ENCODE results near the gene ABHD17A. TPM values are rescaled to one million over a fixed set of nuclear protein-coding genes. Genes with fewer than 3 reads are reported as not detected.
A peak's percentile ranks its signal among the peaks of the same experiment; 100 is the strongest.

The ABHD17A gene
- total and polyA plus RNA-seq, 9 of the 15 experiments (the other 6 are each of a cell fraction or from before 2014, with no cell fraction given), result 0.04 to 135 (median 21.8) TPM; not detected in 1

GRCh38 chr19:1828279-1829238 is 56.7 kb downstream of the ABHD17A start:
- Histone ChIP-seq H3K4me3 (no peak overlapping the region), H3K4me2 (ENCODE audit: insufficient read depth, low read length) (no peak overlapping the region), H2AFZ (ENCODE audit: low read depth, low read length) (no peak overlapping the region), H3K9me3 (replicated peaks; ENCODE audit: control insufficient read depth, insufficient read depth, low read depth, low read length) (no peaks in the 10 kb centered on the region), H3K9ac (ENCODE audit: insufficient read depth in 1 of 2, low read depth in 2 of 2, low read length in 2 of 2) (peak overlapping the region in 1 of 2 experiments; percentile 46; a peak in 1 of 4 replicates), H3K27me3 (ENCODE audit: control insufficient read depth in 2 of 2, insufficient read depth in 2 of 2, low read length in 2 of 2) (no peaks in the 10 kb centered on the region), H3K36me3 (ENCODE audit: control insufficient read depth, insufficient read depth, low read length) (peaks cover 72% of the 10 kb centered on the region; the same call in 2 of the 3 replicates), H3K27ac (ENCODE audit: extremely low read depth, low read depth, low read length) (no peak overlapping the region), H3K79me2 (ENCODE audit: control insufficient read depth, insufficient read depth, low read length) (peaks cover 67% of the 10 kb centered on the region), H3K4me1 (replicated peaks in 1 of 2; ENCODE audit: control insufficient read depth in 2 of 2, insufficient read depth in 2 of 2, low read length in 2 of 2) (peaks cover 11 to 63% of the 10 kb centered on the region in 2 experiments), H4K20me1 (replicated peaks; ENCODE audit: control insufficient read depth, insufficient read depth, low read length) (no peaks in the 10 kb centered on the region), H3K9me1 (ENCODE audit: control insufficient read depth, insufficient read depth, low read length) (no peaks in the 10 kb centered on the region)
- intact Hi-C loops (cut with micrococcal nuclease) (no loop called here), in situ Hi-C loops (cut with MboI) (no loop called here)
- FAIRE-seq, result no peak
- 96% methylated on average over 24 of the region's 57 CpGs for WGBS (ENCODE audit: insufficient coverage, low coverage, missing lambda C conversion rate)
- no peak for TF ChIP-seq ZNF76 (CRISPR knock-in tag; IDR thresholded peaks at IDR 0.05; ENCODE audit: borderline replicate concordance)
- TF ChIP-seq HNRNPL (IDR thresholded peaks at IDR 0.05; ENCODE audit: low read depth, low read length), result peak; percentile 51; the same call in 1 of the 2 replicates
- peak; percentile 41 for TF ChIP-seq RBFOX2 (IDR thresholded peaks at IDR 0.05; ENCODE audit: low read depth, low read length)
- no peak for TF ChIP-seq CHCHD3 (CRISPR knock-in tag; IDR thresholded peaks at IDR 0.05)
- TF ChIP-seq ZBTB1 (CRISPR knock-in tag; IDR thresholded peaks at IDR 0.05; ENCODE audit: borderline replicate concordance, low read depth), result no peak
- peak; percentile 59 for TF ChIP-seq POLR2G (IDR thresholded peaks at IDR 0.05; ENCODE audit: low read depth, low read length)
- no peak for TF ChIP-seq JUNB (CRISPR knock-in tag; conservative IDR thresholded peaks at IDR 0.05)
- peak; percentile 66; the same call in 1 of the 2 replicates for TF ChIP-seq ZBTB33 (CRISPR knock-in tag; IDR thresholded peaks at IDR 0.05)
- no peak for TF ChIP-seq ARNT (IDR thresholded peaks at IDR 0.05)
- DNase-seq (ENCODE audit: extremely low read depth in 1 of 4, low spot score in 3 of 4), result no peak
- BruUV-seq (replicated peaks), result no TSS peak
- CTCF ChIA-PET (ENCODE audit: low intra/inter-chr PET ratio), result no interaction called here
- no peak for ATAC-seq
- POLR2A ChIA-PET, result interaction anchor here (0.6 to 3.7 kb wide), 4 partner anchors 9 to 60 kb away, joined by 3 to 27 read pairs (median 6); no protein-coding TSS in a partner anchor

All from K562 (cell line).